ENCODE measurements around the gene TINAGL1.

Gene TINAGL1

GRCh38 chr1:31583995-31584868, 7.9 kb downstream of the TINAGL1 start:
- TF ChIP-seq FOXP2 (optimal IDR thresholded peaks at IDR 0.05; ENCODE audit: borderline replicate concordance, extremely low read depth, extremely low read length, insufficient read depth) = no peak
- TF ChIP-seq REST (IDR thresholded peaks at IDR 0.05; ENCODE audit: insufficient read depth in 1 of 2, low read depth in 2 of 2, low read length in 2 of 2) = no peak
- TF ChIP-seq TAF1 (IDR thresholded peaks at IDR 0.05; ENCODE audit: borderline replicate concordance, insufficient read depth, low read length) = no peak
- TF ChIP-seq SIN3A (IDR thresholded peaks at IDR 0.05; ENCODE audit: borderline replicate concordance, insufficient read depth, low read length) = no peak
- TF ChIP-seq POLR2AphosphoS5 (IDR thresholded peaks at IDR 0.05; ENCODE audit: low read depth, low read length) = no peak

GRCh38 chr1:31584869-31585735, 8.8 kb downstream of the TINAGL1 start:
- TF ChIP-seq SIN3A (IDR thresholded peaks at IDR 0.05; ENCODE audit: borderline replicate concordance, insufficient read depth, low read length) = no peak
- no peak for TF ChIP-seq FOXP2 (optimal IDR thresholded peaks at IDR 0.05; ENCODE audit: borderline replicate concordance, extremely low read depth, extremely low read length, insufficient read depth)
- no peak for TF ChIP-seq REST (IDR thresholded peaks at IDR 0.05; ENCODE audit: insufficient read depth in 1 of 2, low read depth in 2 of 2, low read length in 2 of 2)
- TF ChIP-seq POLR2AphosphoS5 (IDR thresholded peaks at IDR 0.05; ENCODE audit: low read depth, low read length) = no peak
- TF ChIP-seq TAF1 (IDR thresholded peaks at IDR 0.05; ENCODE audit: borderline replicate concordance, insufficient read depth, low read length) = no peak

- TF ChIP-seq FOXP2 (optimal IDR thresholded peaks at IDR 0.05; ENCODE audit: borderline replicate concordance, extremely low read depth, extremely low read length, insufficient read depth) (no peak), REST (IDR thresholded peaks at IDR 0.05; ENCODE audit: insufficient read depth in 1 of 2, low read depth in 2 of 2, low read length in 2 of 2) (no peak), POLR2AphosphoS5 (IDR thresholded peaks at IDR 0.05; ENCODE audit: low read depth, low read length) (no peak), SIN3A (IDR thresholded peaks at IDR 0.05; ENCODE audit: borderline replicate concordance, insufficient read depth, low read length) (no peak), TAF1 (IDR thresholded peaks at IDR 0.05; ENCODE audit: borderline replicate concordance, insufficient read depth, low read length) (no peak)
Measured at GRCh38 chr1:31585736-31586365, 9.5 kb downstream of the TINAGL1 start.

GRCh38 chr1:31586376-31587327, 10.3 kb downstream of the TINAGL1 start:
- TF ChIP-seq REST (IDR thresholded peaks at IDR 0.05; ENCODE audit: insufficient read depth in 1 of 2, low read depth in 2 of 2, low read length in 2 of 2) (no peak), POLR2AphosphoS5 (IDR thresholded peaks at IDR 0.05; ENCODE audit: low read depth, low read length) (no peak)
